Esophagus squamous epithelium (tissue), 5 donors: ENCODE measurements around the gene TULP4. TPM values are rescaled to one million over a fixed set of nuclear protein-coding genes. Genes with fewer than 3 reads are reported as not detected.

Experiments used
- DNase-seq: peaks from one replicate; lab custom pipeline; 2025; lab: John Stamatoyannopoulos, UW
- H3K27ac ChIP-seq, 4 donors: fragments of 200-600 bp; sonication (generic); one replicate each; pipeline ENCODE4 v1.5.1; 2016 to 2019; ENCODE audit warnings: mild to moderate bottlenecking in 1 of 4
- H3K27me3 ChIP-seq, 4 donors: fragments of 200-600 bp; sonication (generic); 1 replicate in 3 of 4; 2 replicates in 1 of 4; pipeline versions ENCODE4 v1.5.1 to v1.6.0; 2017 to 2021; ENCODE audit warnings: antibody characterized with exemption in 1 of 4
- H3K36me3 ChIP-seq, 3 donors: fragments of 200-600 bp; sonication (generic); one replicate each; pipeline ENCODE4 v1.5.1; 2016 to 2019
- H3K4me1 ChIP-seq, 3 donors: fragments of 200-600 bp; sonication (generic); one replicate each; pipeline ENCODE4 v1.5.1; 2017 to 2019
- H3K4me3 ChIP-seq, 4 donors: fragments of 200-600 bp; sonication (generic); 1 replicate in 3 of 4; 2 replicates in 1 of 4; pipeline ENCODE4 v1.5.1; 2016 to 2019; ENCODE audit warnings: mild to moderate bottlenecking in 2 of 4, moderate library complexity in 1 of 4
- H3K9me3 ChIP-seq, 3 donors: fragments of 200-600 bp; sonication (generic); one replicate each; pipeline ENCODE4 v1.5.1; 2016 to 2019
- POLR2A ChIP-seq, 4 donors: fragments of 450-650 bp; IDR thresholded peaks; one replicate each; pipeline ENCODE4 v1.6.1; 2017; ENCODE audit warnings: antibody characterized with exemption in 4 of 4, mild to moderate bottlenecking in 4 of 4, moderate library complexity in 3 of 4
- WGBS, 2 donors: methylation state at CpG; one replicate each; pipeline ENCODE4 v1.1.5; 2018; 5-methylcytosine and 5-hydroxymethylcytosine counted together
- intact Hi-C: fragments of 100-400 bp; cut with DNase I; formaldehyde crosslinking; loops from one replicate; pipeline ENCODE4 v1.15.0; 2022
- total RNA-seq, 4 donors: library from RNA; depleted of rRNA; stranded (reverse); fragments of >200 nt; gene quantifications; one replicate each; pipeline ENCODE4 v1.1.0, GENCODE V29; 2016
- TF ChIP-seq, protein P1 (sequence below), 6 experiments: fragments of 450-650 bp in 4 of 6; fragments of 200-600 bp in 2 of 6; sonication (generic) in 2 of 6; IDR thresholded peaks; one replicate each; pipeline ENCODE4 v1.5.1; 2016 to 2019; ENCODE audit warnings: antibody characterized with exemption in 6 of 6, mild to moderate bottlenecking in 4 of 6, moderate library complexity in 4 of 6
- donor health status: DM: yes; HTN: yes; CAD: no.

Gene TULP4
- total RNA-seq, 4 donors from 2014 or later: 50.9 to 104 (median 59.2) TPM

DNA sequence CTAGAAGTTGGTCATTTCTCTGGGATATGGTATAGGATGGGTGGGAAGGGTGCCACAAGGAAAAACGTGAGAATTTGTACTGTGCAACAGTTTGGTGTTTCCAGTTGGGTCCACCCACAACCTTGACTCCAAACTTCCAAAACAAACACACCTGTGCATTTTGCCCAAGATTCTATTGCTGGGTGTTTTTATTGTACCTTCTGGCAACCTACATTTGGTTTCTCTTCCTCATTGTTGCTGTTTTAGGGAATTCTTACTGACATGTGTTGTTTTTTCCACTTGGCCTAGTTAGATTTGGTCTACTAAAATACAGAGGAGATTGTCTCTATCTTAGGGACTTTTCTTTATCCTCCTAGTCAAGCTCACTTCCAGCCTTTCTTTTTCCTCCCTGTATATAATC, 16.7 kb downstream of the TULP4 start:
- H3K4me3 ChIP-seq: no peak overlapping the region
- TF ChIP-seq, protein P1, sequence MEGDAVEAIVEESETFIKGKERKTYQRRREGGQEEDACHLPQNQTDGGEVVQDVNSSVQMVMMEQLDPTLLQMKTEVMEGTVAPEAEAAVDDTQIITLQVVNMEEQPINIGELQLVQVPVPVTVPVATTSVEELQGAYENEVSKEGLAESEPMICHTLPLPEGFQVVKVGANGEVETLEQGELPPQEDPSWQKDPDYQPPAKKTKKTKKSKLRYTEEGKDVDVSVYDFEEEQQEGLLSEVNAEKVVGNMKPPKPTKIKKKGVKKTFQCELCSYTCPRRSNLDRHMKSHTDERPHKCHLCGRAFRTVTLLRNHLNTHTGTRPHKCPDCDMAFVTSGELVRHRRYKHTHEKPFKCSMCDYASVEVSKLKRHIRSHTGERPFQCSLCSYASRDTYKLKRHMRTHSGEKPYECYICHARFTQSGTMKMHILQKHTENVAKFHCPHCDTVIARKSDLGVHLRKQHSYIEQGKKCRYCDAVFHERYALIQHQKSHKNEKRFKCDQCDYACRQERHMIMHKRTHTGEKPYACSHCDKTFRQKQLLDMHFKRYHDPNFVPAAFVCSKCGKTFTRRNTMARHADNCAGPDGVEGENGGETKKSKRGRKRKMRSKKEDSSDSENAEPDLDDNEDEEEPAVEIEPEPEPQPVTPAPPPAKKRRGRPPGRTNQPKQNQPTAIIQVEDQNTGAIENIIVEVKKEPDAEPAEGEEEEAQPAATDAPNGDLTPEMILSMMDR (IDR thresholded peaks at IDR 0.05): no peak
- TF ChIP-seq POLR2A (IDR thresholded peaks at IDR 0.05): no peak
- 0% methylated on average over 1 of the region's 1 CpG for WGBS, 2 donors

DNA sequence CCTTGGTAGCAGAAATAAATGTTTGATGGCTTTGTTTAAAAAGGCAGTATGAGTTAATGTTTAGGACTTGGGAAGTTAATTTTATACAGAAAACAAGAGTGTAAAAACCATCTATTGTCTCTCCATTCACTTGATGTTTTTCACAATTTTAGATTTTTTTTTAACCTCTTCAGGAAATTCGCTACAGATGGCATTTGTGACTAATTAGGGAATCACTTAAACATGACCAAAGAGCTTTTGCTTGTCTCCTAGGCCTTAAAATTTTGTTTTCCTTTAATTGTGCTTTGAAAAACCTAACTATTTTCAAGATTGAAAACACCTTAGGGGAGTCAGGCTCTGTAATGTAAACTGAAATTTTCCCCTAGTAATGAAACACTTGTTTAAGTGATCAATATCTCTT, 17.3 kb downstream of the TULP4 start:
- Histone ChIP-seq H3K36me3 (peaks cover 0 to 6% (median 0%) of the 10 kb centered on the region in 3 donors), H3K4me1 (no peaks in the 10 kb centered on the region), H3K27me3 (no peaks in the 10 kb centered on the region), H3K9me3 (no peaks in the 10 kb centered on the region), H3K4me3 (no peak overlapping the region), H3K27ac (no peak overlapping the region)
- WGBS, 2 donors: 83 to 100% methylated on average over 1 of the region's 1 CpG
- no peak for DNase-seq
- intact Hi-C loops: no loop called here
- TF ChIP-seq, protein P1 (IDR thresholded peaks at IDR 0.05): no peak
- no peak for TF ChIP-seq POLR2A (IDR thresholded peaks at IDR 0.05)

More for the DNA sequence above, 16.7 kb downstream of the TULP4 start:
- intact Hi-C loops: no loop called here
- H3K27me3 ChIP-seq: no peaks in the 10 kb centered on the region
- peaks cover 0 to 6% (median 0%) of the 10 kb centered on the region in 3 donors for H3K36me3 ChIP-seq
- H3K9me3 ChIP-seq: no peaks in the 10 kb centered on the region
- H3K4me1 ChIP-seq: peaks cover 0 to 4% (median 0%) of the 10 kb centered on the region in 3 donors
- no peak overlapping the region for H3K27ac ChIP-seq
- DNase-seq: no peak

GRCh38 chr6:158330016-158330415, 17.8 kb downstream of the TULP4 start:
- no peak overlapping the region for H3K4me3 ChIP-seq
- H3K9me3 ChIP-seq: no peaks in the 10 kb centered on the region
- no peaks in the 10 kb centered on the region for H3K4me1 ChIP-seq
- peaks cover 0 to 6% (median 0%) of the 10 kb centered on the region in 3 donors for H3K36me3 ChIP-seq
- no peak for DNase-seq
- no peaks in the 10 kb centered on the region for H3K27me3 ChIP-seq
- no peak overlapping the region for H3K27ac ChIP-seq
- TF ChIP-seq, protein P1 (IDR thresholded peaks at IDR 0.05): no peak
- TF ChIP-seq POLR2A (IDR thresholded peaks at IDR 0.05): no peak
- WGBS, 2 donors: 66 to 96% methylated on average over 2 of the region's 2 CpGs
- intact Hi-C loops: no loop called here

DNA sequence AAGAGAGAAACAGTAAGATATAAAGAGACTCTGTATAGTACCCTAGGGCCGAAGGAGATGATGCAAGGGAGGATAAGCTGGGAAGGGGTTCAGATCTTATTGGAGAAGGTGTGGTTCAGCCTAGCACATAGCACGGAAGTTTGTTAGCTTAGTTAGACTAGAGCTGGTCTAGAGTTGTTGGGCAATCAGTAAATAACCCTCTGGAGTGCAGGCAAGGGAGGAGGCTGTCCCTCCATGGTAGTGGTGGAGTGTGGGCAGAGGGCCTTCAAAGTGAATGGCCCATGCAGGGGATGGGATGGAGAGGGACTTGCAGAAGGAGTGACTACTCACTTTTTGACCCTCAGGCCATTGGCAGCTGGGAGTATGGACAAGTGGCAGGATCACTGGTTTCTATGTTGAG, 20.0 kb downstream of the TULP4 start:
- no peak overlapping the region for H3K4me3 ChIP-seq
- H3K4me1 ChIP-seq: no peaks in the 10 kb centered on the region
- DNase-seq: no peak
- intact Hi-C loops: no loop called here
- H3K27ac ChIP-seq: no peak overlapping the region
- no peaks in the 10 kb centered on the region for H3K27me3 ChIP-seq
- no peak for TF ChIP-seq POLR2A (IDR thresholded peaks at IDR 0.05)
- TF ChIP-seq, protein P1 (IDR thresholded peaks at IDR 0.05): no peak
- no peaks in the 10 kb centered on the region for H3K9me3 ChIP-seq
- WGBS, 2 donors: 94 to 97% methylated on average over 2 of the region's 2 CpGs
- peaks cover 0 to 6% (median 0%) of the 10 kb centered on the region in 3 donors for H3K36me3 ChIP-seq

GRCh38 chr6:158333094-158333493, 20.8 kb downstream of the TULP4 start:
- no peak overlapping the region for H3K27ac ChIP-seq
- 94 to 96% methylated on average over 4 of the region's 4 CpGs for WGBS, 2 donors
- intact Hi-C loops: no loop called here
- H3K4me1 ChIP-seq: no peaks in the 10 kb centered on the region
- H3K27me3 ChIP-seq: no peaks in the 10 kb centered on the region
- TF ChIP-seq POLR2A (IDR thresholded peaks at IDR 0.05): no peak
- TF ChIP-seq, protein P1 (IDR thresholded peaks at IDR 0.05): no peak
- no peaks in the 10 kb centered on the region for H3K9me3 ChIP-seq
- no peak overlapping the region for H3K4me3 ChIP-seq
- no peak for DNase-seq
- peaks cover 0 to 6% (median 0%) of the 10 kb centered on the region in 3 donors for H3K36me3 ChIP-seq
